ENCODE measurements around the gene CLCN7. TPM values are rescaled to one million over a fixed set of nuclear protein-coding genes. Genes with fewer than 3 reads are reported as not detected.

CLCN7 gene
- total RNA-seq, 4 donors from 2014 or later: 61.1 to 134 (median 100) TPM

- Histone ChIP-seq H3K27me3 (no peaks in the 10 kb centered on the region), H3K27ac (no peak overlapping the region), H3K4me3 (no peak overlapping the region), H3K4me1 (no peaks in the 10 kb centered on the region), H3K9me3 (no peaks in the 10 kb centered on the region), H3K36me3 (peaks cover 82% of the 10 kb centered on the region)
- TF ChIP-seq POLR2AphosphoS5 (IDR thresholded peaks at IDR 0.05) (no peak), EP300 (IDR thresholded peaks at IDR 0.05) (no peak), POLR2A (IDR thresholded peaks at IDR 0.05) (no peak), CTCF (IDR thresholded peaks at IDR 0.05) (no peak)
- no peak for DNase-seq (ENCODE audit: low spot score in 2 of 2)
- over 99% methylated on average over 11 of the region's 13 CpGs for WGBS
These were observed 73.1 kb downstream of the CLCN7 start for GRCh38 chr16:1401758-1402154.

GRCh38 chr16:1401061-1401757 is 73.6 kb downstream of the CLCN7 start:
- DNase-seq (ENCODE audit: low spot score in 2 of 2): no peak
- Histone ChIP-seq H3K4me3 (no peak overlapping the region), H3K4me1 (no peaks in the 10 kb centered on the region), H3K27me3 (no peaks in the 10 kb centered on the region), H3K36me3 (peaks cover 83% of the 10 kb centered on the region), H3K27ac (no peak overlapping the region), H3K9me3 (no peaks in the 10 kb centered on the region)
- WGBS: 87% methylated on average over 8 of the region's 29 CpGs
- TF ChIP-seq POLR2AphosphoS5 (IDR thresholded peaks at IDR 0.05) (no peak), POLR2A (IDR thresholded peaks at IDR 0.05) (no peak), CTCF (IDR thresholded peaks at IDR 0.05) (no peak), EP300 (IDR thresholded peaks at IDR 0.05) (no peak)

GRCh38 chr16:1398826-1399581 is 75.8 kb downstream of the CLCN7 start:
- DNase-seq (ENCODE audit: low spot score in 2 of 2): no peak
- Histone ChIP-seq H3K9me3 (no peaks in the 10 kb centered on the region), H3K27me3 (no peaks in the 10 kb centered on the region), H3K4me1 (no peaks in the 10 kb centered on the region), H3K27ac (no peak overlapping the region), H3K4me3 (no peak overlapping the region), H3K36me3 (peaks cover 91% of the 10 kb centered on the region)
- 97% methylated on average over 19 of the region's 38 CpGs for WGBS
- TF ChIP-seq CTCF (IDR thresholded peaks at IDR 0.05) (no peak), EP300 (IDR thresholded peaks at IDR 0.05) (no peak), POLR2A (IDR thresholded peaks at IDR 0.05) (no peak), POLR2AphosphoS5 (IDR thresholded peaks at IDR 0.05) (no peak)

GRCh38 chr16:1398351-1398750 is 76.5 kb downstream of the CLCN7 start:
- H3K9me3 ChIP-seq: no peaks in the 10 kb centered on the region
- TF ChIP-seq CTCF (IDR thresholded peaks at IDR 0.05) (no peak), POLR2AphosphoS5 (IDR thresholded peaks at IDR 0.05) (no peak), POLR2A (IDR thresholded peaks at IDR 0.05) (no peak), EP300 (IDR thresholded peaks at IDR 0.05) (no peak)
- H3K27ac ChIP-seq: no peak overlapping the region
- peaks cover 94% of the 10 kb centered on the region for H3K36me3 ChIP-seq
- no peaks in the 10 kb centered on the region for H3K4me1 ChIP-seq
- no peak overlapping the region for H3K4me3 ChIP-seq
- H3K27me3 ChIP-seq: no peaks in the 10 kb centered on the region
- WGBS: 95% methylated on average over 9 of the region's 9 CpGs
- no peak for DNase-seq (ENCODE audit: low spot score in 2 of 2)

- no peak for DNase-seq (ENCODE audit: low spot score in 2 of 2)
- TF ChIP-seq EP300 (IDR thresholded peaks at IDR 0.05) (no peak), CTCF (IDR thresholded peaks at IDR 0.05) (no peak), POLR2A (IDR thresholded peaks at IDR 0.05) (no peak), POLR2AphosphoS5 (IDR thresholded peaks at IDR 0.05) (no peak)
These were observed 77.0 kb downstream of the CLCN7 start for GRCh38 chr16:1397779-1398178.

More at GRCh38 chr16:1397779-1398178, 77.0 kb downstream of the CLCN7 start:
- Histone ChIP-seq H3K27ac (no peak overlapping the region), H3K27me3 (no peaks in the 10 kb centered on the region), H3K9me3 (no peaks in the 10 kb centered on the region), H3K36me3 (peaks cover 95% of the 10 kb centered on the region), H3K4me3 (no peak overlapping the region), H3K4me1 (no peaks in the 10 kb centered on the region)
- 93% methylated on average over 20 of the region's 21 CpGs for WGBS
